Endodermal cell (in vitro differentiated cells): ENCODE measurements around the gene SH3BP4. TPM values are rescaled to one million over a fixed set of nuclear protein-coding genes. Genes with fewer than 3 reads are reported as not detected.
A peak's percentile ranks its signal among the peaks of the same experiment; 100 is the strongest.

ENCODE experiments used
- DNase-seq: peaks from one replicate; pipeline ENCODE4 v3.0.0-alpha.2; 2017
- H3K27ac ChIP-seq: 2 replicates; pipeline ENCODE4 v1.5.1; 2013; ENCODE audit warnings: mild to moderate bottlenecking, low read depth, low read length, moderate library complexity
- H3K27me3 ChIP-seq: 2 replicates; pipeline ENCODE4 v1.6.1; 2013; ENCODE audit warnings: mild to moderate bottlenecking, low read length, moderate library complexity; ENCODE audit not compliant: insufficient read depth, control insufficient read depth, poor library complexity, severe bottlenecking
- H3K36me3 ChIP-seq: 2 replicates; pipeline ENCODE4 v1.7.0; 2013; ENCODE audit warnings: mild to moderate bottlenecking, low read length, moderate library complexity; ENCODE audit not compliant: control insufficient read depth, insufficient read depth
- H3K4me1 ChIP-seq: one replicate; pipeline ENCODE4 v1.7.0; 2013; ENCODE audit warnings: low read length; ENCODE audit not compliant: control insufficient read depth, insufficient read depth
- H3K4me3 ChIP-seq: 2 replicates; pipeline ENCODE4 v1.5.1; 2013; ENCODE audit warnings: mild to moderate bottlenecking, low read length, moderate library complexity
- H3K9ac ChIP-seq: 2 replicates; pipeline ENCODE4 v1.6.1; 2013; ENCODE audit warnings: mild to moderate bottlenecking, low read length, moderate library complexity; ENCODE audit not compliant: poor library complexity, severe bottlenecking; ENCODE audit errors: extremely low read depth
- H3K9me3 ChIP-seq: 2 replicates; pipeline ENCODE4 v1.6.1; 2013; ENCODE audit warnings: mild to moderate bottlenecking, low read length, moderate library complexity; ENCODE audit not compliant: control insufficient read depth
- H3K27ac Mint-ChIP-seq: 2 replicates; pipeline ENCODE4 v1.8.0; 2020; ENCODE audit warnings: mixed read lengths
- H3K27me3 Mint-ChIP-seq: 2 replicates; pipeline ENCODE4 v1.8.0; 2021; ENCODE audit warnings: mild to moderate bottlenecking, mixed read lengths; ENCODE audit not compliant: insufficient read depth
- H3K36me3 Mint-ChIP-seq: 2 replicates; pipeline ENCODE4 v1.8.0; 2020; ENCODE audit warnings: low read depth, mixed read lengths
- H3K4me1 Mint-ChIP-seq: 2 replicates; pipeline ENCODE4 v1.8.0; 2020; ENCODE audit warnings: mixed read lengths
- H3K4me3 Mint-ChIP-seq: 2 replicates; pipeline ENCODE4 v1.8.0; 2020; ENCODE audit warnings: mild to moderate bottlenecking, moderate library complexity, mixed read lengths
- H3K9me3 Mint-ChIP-seq: 2 replicates; pipeline ENCODE4 v1.8.0; 2020; ENCODE audit warnings: mild to moderate bottlenecking, mixed read lengths
- CTCF ChIP-seq: fragments of 200-600 bp; sonication (generic); conservative IDR thresholded peaks from 2 replicates; pipeline ENCODE4 v1.5.0; 2021; ENCODE audit warnings: antibody characterized with exemption, mild to moderate bottlenecking
- WGBS, 2 experiments: methylation state at CpG; one replicate each; pipeline versions ENCODE4 v1.1.5 to v1.1.7; 2013; ENCODE audit warnings: missing lambda C conversion rate in 2 of 2, mixed read lengths in 1 of 2; ENCODE audit not compliant: insufficient coverage in 1 of 2, insufficient read length in 1 of 2; 5-methylcytosine and 5-hydroxymethylcytosine counted together
- total RNA-seq, 2 donors: library from RNA; stranded (reverse); fragmentation: NEBNext Ultra II Directional in 1 of 2; extraction: Animal tissue kit (Norgen Biotek cat#: 25700) in 1 of 2; gene quantifications; 2 replicates in 1 of 2; 3 replicates in 1 of 2; pipeline ENCODE4 v1.2.1, GENCODE V29; 2021

SH3BP4 gene
- total RNA-seq, 2 donors from 2014 or later: 49.1 to 53.4 TPM

GRCh38 chr2:235082578-235083338 lies 130.9 kb downstream of the SH3BP4 start:
- Histone ChIP-seq H3K36me3 (no peaks in the 10 kb centered on the region), H3K4me3 (no peak overlapping the region), H3K9ac (no peak overlapping the region), H3K27me3 (no peaks in the 10 kb centered on the region), H3K4me1 (peaks cover 11% of the 10 kb centered on the region), H3K27ac (no peak overlapping the region), H3K9me3 (no peaks in the 10 kb centered on the region)
- peak; percentile 55 for DNase-seq
- WGBS, 2 experiments: 60 to 81% methylated on average over 4 to 8 of the region's 8 CpGs
- no peak for TF ChIP-seq CTCF
- no peaks in the 10 kb centered on the region for H3K36me3 Mint-ChIP-seq
- H3K4me3 Mint-ChIP-seq: no peak overlapping the region
- peaks cover 5% of the 10 kb centered on the region for H3K27me3 Mint-ChIP-seq
- no peak overlapping the region for H3K27ac Mint-ChIP-seq
- peaks cover 17% of the 10 kb centered on the region for H3K4me1 Mint-ChIP-seq
- H3K9me3 Mint-ChIP-seq: peaks cover 4% of the 10 kb centered on the region

- no peak for DNase-seq
- Histone ChIP-seq H3K27ac (no peak overlapping the region), H3K36me3 (no peaks in the 10 kb centered on the region), H3K4me3 (no peak overlapping the region), H3K9ac (no peak overlapping the region), H3K27me3 (no peaks in the 10 kb centered on the region), H3K4me1 (peaks cover 8% of the 10 kb centered on the region), H3K9me3 (no peaks in the 10 kb centered on the region)
- Mint-ChIP-seq H3K4me1 (peaks cover 17% of the 10 kb centered on the region), H3K27me3 (peaks cover 5% of the 10 kb centered on the region), H3K9me3 (peaks cover 4% of the 10 kb centered on the region), H3K4me3 (no peak overlapping the region), H3K36me3 (no peaks in the 10 kb centered on the region), H3K27ac (no peak overlapping the region)
- 86 to 93% methylated on average over 1 to 3 of the region's 3 CpGs for WGBS, 2 experiments
- TF ChIP-seq CTCF: no peak
Observed at GRCh38 chr2:235083822-235084221, 132.0 kb downstream of the SH3BP4 start.

GRCh38 chr2:235084424-235084823 lies 132.6 kb downstream of the SH3BP4 start:
- DNase-seq: peak; percentile 8
- 90 to 93% methylated on average over 5 of the region's 5 CpGs for WGBS, 2 experiments
- H3K9me3 ChIP-seq: no peaks in the 10 kb centered on the region
- H3K36me3 ChIP-seq: no peaks in the 10 kb centered on the region
- Mint-ChIP-seq H3K4me3 (no peak overlapping the region), H3K9me3 (peaks cover 4% of the 10 kb centered on the region), H3K27ac (no peak overlapping the region), H3K36me3 (no peaks in the 10 kb centered on the region), H3K4me1 (peaks cover 17% of the 10 kb centered on the region), H3K27me3 (peaks cover 5% of the 10 kb centered on the region)
- no peak overlapping the region for H3K9ac ChIP-seq
- TF ChIP-seq CTCF: no peak
- no peak overlapping the region for H3K27ac ChIP-seq
- H3K4me1 ChIP-seq: peaks cover 8% of the 10 kb centered on the region
- H3K4me3 ChIP-seq: no peak overlapping the region
- H3K27me3 ChIP-seq: no peaks in the 10 kb centered on the region
